Activated CD4-positive, alpha-beta T cell treated with anti-CD3 and anti-CD28 coated beads, Interleukin-2, amount 50 U/mL, for 4 hours (primary cell): Measurements from ENCODE around the gene TMEM144.

Experiments used
- DNase-seq, 2 experiments: peaks; one replicate each; pipeline ENCODE4 v3.0.0-alpha.2; 2020

TMEM144 gene

DNA sequence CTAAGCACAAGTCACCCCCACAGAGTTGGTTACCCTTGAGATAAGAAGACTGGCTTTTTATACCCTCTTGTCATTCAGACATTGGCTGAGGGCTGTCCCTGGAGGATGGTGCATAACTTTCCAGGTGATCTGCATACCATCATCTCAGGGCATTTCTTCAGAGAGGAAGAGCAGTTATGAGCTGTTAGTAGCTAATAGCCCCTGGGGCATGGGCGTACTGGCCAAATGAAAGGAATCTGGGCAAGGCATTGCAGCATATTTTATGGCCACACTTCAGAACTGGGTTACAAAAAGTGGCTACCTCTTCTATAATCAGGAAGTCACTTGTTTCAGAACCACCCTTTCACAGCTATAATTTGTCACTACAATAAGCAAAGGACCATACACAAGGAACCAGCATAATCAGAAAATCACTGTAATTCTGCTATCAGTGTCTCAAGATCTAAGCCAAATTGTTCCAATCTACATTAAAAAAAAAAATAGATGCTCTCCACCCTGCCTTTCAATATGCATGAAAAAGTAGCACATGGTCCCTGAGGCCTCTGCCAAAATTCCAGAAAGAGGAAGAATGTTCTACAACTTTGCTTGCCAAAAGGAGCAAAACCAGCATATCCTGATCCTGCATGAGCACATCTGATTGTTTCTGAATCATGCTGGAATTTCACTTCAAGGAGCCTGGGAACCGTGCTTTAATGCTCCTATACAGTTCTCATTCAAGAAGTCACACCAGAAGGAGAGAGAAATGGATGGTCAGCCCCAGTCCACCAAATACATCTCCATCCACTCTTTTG lies 92.0 kb downstream of the TMEM144 start:
- DNase-seq = no peak

DNA sequence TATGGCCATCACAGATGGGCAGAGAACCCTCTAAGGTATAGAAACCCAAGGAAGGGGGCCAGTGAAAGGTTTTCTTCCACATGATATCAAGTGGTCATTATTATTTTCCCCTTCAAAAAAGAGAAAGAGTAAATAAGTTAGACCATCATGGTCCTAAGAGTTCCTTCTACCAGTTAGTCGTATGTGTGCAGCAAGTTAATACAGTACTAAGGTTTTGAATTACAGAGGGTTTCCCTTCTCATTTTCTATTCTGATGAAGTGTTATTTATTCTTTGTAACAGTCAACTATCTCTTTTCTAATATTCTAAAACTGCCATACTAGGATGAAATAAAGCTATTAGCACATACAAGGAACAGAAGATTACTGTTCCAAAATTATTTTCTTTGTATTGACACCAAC lies 94.4 kb downstream of the TMEM144 start:
- no peak for DNase-seq
